NCI-H1417 treated with DMSO at 0.1 percent for 48 hours (cell line): ENCODE measurements around the gene LACTB.
A peak's percentile ranks its signal among the peaks of the same experiment; 100 is the strongest.

ENCODE experiments used
- DNase-seq: peaks from one replicate; lab custom pipeline; 2025; lab: John Stamatoyannopoulos, UW

The LACTB gene, protein sequence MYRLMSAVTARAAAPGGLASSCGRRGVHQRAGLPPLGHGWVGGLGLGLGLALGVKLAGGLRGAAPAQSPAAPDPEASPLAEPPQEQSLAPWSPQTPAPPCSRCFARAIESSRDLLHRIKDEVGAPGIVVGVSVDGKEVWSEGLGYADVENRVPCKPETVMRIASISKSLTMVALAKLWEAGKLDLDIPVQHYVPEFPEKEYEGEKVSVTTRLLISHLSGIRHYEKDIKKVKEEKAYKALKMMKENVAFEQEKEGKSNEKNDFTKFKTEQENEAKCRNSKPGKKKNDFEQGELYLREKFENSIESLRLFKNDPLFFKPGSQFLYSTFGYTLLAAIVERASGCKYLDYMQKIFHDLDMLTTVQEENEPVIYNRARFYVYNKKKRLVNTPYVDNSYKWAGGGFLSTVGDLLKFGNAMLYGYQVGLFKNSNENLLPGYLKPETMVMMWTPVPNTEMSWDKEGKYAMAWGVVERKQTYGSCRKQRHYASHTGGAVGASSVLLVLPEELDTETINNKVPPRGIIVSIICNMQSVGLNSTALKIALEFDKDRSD

DNA sequence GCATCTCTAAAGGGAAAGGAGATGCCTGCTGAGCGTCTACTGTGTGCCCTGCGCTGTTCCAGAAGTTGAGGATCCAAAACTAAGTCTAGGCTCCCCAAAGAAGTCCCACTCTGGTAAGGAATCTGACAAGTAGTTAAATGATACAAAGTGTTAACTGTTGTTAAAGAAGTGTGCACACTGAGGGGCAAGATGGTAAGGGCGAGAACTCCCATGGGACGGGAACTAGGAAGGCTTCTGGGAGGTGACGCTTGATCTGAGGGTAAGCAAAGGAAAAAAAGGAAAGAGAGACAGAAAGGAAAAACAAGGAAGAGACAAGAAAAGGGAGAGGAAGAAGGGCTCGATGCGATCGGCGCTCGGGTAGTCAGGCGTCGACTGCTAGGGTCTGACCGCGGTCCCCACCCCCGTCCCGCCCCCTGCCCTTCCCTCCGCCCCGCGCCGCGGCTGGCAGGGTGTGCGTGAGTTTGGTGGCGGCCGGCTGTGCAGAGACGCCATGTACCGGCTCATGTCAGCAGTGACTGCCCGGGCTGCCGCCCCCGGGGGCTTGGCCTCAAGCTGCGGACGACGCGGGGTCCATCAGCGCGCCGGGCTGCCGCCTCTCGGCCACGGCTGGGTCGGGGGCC lies at the start of gene LACTB:
LACTB (plus strand) TSS at position 480 of the 620 bp plus-strand sequence; CDS start at position 491, 11 bp downstream.
- DNase-seq: peak; percentile 14

DNA sequence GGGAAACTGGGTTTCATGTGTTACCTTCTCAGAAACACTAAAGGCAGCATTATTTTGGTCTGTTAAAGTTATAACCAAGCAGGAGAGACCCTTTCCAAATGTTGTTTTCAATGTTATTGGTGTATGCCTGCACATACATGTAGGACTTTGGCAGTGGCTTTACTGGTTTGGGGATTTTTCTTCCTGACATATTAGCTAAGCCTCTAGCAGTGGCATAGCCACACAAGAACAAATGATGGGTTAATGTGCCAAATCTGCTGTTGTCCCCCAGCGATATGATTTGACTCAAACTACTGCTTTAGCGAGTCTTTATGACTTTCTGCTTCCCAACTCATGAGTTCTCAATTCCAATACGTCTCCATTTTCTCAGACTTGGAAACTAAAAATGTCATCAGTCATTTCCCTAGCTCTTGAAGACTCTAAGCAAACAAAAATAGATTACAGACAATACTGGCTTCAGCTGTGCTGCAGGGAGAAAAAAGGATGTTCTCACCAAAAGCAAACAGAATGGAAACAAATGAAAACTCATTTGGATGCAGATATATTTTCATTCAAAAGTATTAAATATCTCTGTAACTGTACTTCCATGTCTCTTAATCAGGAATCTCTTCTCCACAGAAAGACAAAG lies 49.5 kb upstream of the LACTB start:
- no peak for DNase-seq

DNA sequence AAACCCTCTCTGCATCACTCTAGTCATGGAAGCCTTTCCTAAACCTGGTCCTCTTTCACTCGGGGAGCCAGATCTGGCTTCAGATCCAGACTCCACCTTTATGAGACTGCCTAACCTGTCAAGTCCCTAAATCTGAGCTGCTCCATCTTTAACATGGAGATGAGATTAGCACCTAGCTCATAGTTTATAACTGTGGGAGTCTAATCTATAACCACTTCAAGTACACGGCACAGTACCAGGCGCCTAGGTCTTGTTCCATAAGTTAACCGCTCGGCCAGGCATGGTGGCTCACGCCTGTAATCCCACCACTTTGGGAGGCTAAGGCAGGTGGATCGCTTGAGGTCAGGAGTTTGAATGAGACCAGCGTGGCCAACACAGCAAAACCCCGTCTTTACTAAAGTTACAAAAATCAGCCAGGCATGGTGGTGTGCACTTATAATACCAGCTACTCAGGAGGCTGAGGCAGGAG lies 48.8 kb upstream of the LACTB start:
- DNase-seq: no peak

DNA sequence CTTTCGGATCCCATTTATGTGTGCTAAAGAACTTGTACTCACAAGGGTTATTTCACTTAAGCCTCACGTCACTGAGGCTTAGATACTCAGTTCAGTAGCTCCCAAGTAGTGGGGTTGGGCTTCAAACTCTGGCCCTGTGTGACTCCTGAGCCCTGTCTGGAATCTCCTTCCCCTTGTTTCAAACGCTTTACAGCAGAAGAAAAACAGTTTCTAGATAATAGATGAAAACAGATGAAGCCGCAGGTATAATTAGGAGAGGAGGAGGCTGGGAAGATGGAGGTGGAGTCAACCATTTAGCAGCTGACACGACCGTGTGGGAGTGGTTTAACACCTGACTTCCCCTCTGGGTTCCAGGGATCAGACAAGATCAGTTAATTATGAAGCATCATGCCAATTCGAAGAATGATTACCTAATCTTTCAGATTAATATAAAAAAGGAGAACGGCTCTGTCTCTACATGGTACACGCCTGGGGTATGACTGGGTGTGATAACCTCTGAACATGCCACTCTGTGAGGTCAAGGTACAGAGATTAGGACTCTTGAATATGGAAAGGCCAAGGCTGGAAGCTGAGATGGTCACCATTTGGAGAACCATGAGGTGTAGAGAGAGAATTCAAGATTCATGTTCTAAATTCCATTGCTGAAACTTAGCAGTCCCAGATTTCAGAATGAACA lies 48.0 kb upstream of the LACTB start:
- DNase-seq: no peak

DNA sequence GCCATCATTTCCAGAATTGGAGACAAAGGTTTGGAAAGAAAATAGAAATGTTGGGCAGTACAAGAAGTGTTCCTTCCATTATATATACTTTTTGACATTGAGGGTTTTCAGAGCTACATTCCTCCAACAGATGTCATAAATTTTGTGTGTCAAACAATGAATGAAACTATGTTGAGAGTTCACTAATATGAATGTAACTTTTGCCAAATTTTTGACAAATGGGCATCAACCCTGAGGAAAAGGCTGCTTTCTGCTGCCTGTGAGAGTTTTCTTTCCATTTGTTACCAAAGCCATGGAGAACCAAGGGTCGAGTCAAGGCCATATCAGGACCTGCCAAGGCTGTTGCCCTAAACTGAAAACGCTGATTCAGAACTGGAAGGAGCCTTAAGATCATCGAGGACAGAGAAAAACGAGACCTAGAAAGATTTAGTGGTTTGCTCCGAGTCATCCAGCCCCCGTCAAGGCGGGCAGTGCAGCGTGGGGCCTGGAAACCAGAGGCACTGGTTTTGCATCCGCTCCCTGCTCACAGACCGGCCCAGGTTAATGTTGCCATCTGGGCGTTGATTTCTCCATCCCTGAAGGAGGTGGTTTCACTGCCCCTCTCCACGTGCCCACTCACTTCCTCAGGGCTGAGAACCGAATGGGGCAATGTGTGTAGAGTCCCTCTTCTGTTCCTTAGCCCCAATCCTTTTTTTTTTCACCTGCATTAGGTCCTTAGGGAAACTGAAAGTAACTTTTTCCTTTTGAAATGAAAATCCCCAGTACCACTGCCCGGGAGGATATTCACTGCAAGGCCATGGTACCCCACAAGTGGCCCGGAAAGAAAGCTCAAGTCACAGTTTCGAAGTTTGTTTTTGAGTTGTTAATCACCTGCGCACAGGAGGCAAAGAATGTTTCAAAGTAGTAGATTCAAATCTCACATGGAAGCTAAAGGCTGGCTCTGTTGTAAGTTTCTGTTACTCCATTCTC lies 46.4 kb upstream of the LACTB start:
- no peak for DNase-seq

DNA sequence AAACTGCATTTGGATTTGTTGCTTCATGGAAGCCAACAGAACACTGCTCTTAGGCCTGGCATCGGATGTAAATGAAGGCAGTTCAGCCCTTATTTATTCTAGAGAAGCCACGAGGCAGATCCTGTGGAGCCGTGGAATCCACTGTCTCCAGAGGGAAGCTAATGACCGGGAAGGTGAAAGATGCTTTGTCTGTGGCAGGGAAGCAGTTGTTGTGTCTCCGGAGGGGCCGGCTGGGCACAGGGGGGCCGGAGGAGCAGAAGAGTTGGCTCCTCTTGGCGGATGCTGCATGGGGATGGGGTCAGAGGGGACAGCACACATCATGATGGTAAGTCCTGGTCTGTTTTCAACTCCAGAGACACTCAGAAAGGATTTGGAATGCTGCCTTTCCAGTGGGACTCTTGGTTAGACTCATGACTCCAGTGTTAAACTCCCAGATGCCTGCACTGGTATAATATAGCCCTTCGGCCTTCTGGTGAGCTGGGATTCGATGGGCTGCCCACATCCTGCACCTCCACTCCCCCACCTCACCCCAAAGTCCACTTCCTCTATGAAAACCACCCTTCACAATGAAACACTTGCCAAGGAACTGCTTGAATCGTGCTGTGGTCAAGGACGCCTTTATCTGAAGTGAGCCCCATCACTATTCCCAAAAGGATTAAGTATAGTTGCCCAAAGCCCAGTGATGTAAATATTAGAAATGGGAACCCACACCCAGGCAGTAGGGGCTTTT lies 45.5 kb upstream of the LACTB start:
- no peak for DNase-seq

DNA sequence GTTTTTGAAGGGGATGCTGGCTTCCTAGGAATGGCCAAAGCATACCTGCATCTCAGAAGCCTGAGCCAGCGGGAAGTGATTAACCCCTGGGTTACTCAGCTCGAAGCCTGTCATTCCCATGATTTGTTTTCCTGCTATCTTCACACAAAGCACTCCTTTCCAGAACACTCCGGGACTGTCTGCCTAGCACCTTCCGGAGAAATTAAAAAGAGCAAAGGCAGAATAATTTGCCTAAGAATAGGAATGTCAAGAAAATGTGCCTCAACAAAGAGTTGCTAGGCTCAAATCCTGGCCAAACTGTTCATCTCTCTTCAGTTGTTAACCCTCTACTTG lies 45.0 kb upstream of the LACTB start:
- DNase-seq: no peak

DNA sequence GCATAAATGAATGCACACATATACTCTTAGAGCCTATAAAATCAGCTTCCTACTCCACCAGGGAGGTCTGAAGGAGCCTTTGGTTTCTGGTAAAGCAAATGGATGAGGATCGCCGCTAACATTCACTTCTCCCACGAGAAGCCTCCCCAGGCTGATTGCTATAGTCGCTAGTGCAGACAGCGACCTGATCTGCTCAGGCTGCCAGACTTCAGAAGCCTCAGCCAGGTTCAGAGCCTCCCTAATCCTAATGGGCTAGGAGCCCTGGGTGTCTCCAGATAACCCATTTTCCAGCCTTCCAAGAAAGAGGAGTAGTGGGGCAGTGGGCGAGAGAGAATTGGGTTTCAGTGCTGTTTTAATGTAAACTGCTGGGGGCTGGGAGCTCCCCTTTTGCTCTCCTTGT lies 43.7 kb upstream of the LACTB start:
- DNase-seq: no peak

DNA sequence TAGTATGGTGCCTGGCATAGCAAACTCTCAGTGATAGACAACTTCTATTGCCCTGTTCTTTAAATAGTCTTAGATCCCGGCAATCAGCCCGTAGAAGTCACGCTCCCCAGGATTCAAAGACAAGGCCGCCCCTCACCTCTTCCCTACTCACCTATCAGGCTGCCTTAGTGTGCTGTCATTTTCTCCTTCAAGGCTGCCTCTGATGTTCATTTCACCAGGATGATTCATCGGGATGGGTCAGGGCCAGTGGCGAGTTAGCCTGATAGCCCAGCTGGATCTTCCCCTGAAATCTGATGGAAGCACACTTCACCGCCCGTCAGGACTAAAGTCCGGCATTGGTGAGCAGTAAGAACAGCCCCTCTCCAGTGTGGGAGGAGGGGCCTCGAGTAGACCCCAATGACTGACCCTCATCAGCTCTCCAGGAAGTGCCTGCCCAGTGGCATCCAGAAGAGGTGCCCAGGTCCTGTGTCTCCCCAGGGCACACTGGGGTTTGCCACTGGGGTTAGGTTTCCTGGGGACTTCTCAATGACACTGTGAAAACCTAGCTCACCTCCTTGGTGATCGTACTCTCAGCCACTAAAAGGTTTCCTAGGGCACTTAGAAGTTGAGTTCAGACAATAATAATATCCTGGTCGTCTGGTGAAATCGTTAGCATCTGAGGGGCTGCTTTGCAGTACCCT lies 41.6 kb upstream of the LACTB start:
- no peak for DNase-seq

DNA sequence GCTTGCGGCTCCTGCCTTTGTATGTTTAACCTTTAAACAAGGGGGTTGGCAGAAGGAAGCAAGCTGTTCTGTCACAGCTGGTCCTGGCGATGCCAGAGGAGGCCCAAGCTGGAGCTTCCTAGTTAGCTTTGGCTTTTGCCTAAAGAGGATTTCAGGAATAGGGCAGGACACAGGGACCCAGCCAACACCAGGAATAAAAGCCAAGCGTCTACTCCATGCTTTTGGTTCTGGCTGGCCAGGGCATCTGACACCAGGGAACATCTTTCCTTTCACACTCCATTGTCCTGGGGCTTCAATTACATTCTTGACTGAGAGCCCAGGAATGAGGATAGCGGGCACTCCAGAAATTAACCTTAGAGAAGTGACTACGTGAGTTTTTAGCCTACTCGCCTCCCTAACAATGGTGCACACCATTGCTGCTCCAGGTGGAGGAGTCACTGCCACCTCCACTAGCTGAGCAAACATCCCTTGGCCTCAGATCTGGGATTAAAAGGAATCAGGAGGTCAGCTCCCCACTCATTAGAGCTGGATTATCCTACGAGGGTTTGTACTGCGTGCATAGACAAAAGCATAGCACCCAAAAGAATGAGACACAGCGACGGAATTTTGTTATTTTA lies 40.9 kb upstream of the LACTB start:
- no peak for DNase-seq

DNA sequence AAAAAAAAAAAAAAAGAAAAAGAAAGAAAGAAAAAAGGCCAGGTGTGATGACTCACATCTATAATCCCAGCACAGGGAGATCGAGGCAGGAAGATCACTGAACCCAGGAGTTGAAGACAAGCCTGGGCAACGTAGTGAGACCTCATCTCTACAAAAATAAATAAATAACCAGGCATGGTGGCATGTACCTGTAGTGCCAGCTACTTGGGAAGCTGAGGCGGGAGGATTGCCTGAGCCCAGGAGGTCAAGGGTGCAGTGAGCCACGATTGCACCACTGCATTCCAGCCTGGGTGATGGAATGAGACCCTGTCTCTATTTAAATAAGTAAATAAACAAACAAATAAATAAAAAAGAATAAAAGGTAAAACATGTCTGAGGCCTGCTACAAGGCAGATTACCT lies 39.3 kb upstream of the LACTB start:
- no peak for DNase-seq

DNA sequence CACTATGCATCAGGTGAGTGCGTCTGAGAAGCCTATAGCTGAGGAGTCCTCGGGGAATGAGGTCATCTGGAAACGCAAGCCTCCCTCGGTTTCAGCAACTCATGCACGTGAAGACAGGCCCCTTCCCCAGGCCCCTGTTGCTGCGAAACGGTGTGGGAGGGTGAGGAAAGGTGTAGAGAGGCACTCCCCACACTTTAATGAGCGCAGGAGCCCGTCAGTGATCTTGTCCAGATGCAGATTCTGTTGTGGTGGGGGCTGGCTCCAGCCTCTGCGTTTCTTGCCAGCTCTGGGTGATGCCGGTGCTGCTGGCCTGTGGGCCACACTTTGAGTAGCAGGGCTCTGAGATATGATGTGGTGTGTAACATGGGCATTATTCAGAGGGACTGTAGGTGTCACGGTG lies 38.6 kb upstream of the LACTB start:
- DNase-seq: no peak

DNA sequence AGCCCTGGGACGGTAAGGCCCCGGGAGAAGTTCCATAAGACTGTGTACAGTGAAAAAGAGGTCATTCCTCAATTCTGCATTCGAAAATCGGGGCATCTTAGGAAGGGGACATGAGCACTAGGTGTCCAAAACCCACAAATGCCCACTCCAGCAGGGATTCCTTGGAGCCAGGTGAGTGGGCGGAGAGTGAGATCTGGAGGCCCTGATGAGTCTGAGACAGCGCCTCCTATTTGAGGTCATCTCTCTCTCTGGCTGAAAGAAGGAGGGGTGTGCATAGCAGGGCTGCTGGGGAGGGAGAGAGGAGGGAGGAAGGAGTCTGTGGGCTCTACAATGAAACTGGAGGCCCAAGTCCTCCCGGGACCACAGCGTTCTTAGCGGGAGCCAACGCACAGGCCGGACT lies 38.1 kb upstream of the LACTB start:
- DNase-seq: no peak

DNA sequence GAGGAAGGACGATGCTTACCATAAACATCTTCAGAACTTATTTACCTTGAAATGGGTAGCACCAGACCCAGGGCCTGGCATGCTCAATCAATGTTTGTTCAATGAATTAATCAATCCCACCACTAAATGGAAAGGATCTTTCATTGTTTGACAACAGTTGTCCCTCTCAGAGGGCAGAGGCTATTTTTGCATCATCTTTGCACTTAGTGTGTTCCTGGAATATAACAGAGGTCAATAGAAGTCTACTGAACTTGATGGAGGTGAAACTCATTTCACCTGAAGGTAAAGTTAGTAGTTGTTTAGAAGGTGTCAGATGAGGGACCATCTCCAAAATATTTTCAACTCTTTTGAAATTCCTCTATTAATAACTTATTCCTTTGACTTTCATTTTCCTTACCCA lies 36.9 kb upstream of the LACTB start:
- no peak for DNase-seq

DNA sequence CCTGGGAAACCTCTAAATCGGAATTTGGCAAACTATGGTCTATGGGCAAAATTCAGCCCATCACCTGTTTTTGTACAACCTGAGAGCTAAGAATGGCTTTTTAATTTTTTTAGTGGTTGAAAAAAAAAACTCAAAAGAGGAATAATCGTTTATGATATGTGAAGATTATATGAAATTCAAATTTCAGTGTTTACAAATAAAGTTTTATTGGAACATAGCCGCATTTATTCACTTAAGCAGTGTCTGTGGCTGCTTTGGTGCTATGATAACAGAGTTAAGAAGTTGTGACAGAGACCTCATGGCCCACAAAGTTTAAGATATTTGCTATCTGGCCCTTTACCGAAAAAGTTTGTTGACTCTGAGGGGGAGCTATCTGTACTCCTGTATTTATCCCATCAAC lies 36.4 kb upstream of the LACTB start:
- DNase-seq: no peak

DNA sequence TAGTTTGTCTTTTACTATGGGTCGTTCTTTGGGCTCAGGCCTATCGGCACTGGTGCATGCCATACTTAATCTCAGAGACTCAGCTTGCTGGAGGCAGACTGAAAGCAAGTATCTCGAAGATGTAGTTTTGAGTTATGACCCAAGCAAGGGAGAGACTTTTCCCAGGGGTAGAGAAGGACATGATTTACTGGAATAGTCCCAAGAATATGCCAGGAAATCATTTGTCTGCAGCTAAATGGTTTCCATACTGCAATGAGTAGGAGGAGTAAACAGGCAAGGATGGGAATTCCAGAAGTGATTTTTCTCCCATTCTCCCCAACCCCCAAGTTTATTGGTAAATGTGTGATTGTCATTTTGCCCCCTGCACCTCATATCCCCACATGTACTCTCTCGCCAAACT lies 35.4 kb upstream of the LACTB start:
- no peak for DNase-seq

DNA sequence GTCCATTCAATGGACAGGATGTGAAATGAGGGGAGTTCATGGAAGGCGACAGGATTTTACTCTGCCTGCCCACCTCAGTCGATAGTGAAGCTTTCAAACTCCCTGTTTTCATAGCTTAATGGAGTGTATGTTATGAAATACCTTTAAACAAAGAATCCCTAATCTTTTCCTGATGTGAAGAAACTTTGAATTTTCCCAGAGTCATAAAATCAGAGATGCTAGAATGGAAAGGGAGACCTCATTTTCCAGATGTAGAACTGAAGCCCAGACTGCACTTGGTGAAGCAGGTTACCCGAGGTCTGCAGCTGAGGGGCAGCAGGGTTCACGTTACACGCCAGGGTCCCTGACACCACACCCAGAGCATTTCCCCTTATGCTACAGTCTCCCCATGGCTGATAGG lies 34.7 kb upstream of the LACTB start:
- no peak for DNase-seq

DNA sequence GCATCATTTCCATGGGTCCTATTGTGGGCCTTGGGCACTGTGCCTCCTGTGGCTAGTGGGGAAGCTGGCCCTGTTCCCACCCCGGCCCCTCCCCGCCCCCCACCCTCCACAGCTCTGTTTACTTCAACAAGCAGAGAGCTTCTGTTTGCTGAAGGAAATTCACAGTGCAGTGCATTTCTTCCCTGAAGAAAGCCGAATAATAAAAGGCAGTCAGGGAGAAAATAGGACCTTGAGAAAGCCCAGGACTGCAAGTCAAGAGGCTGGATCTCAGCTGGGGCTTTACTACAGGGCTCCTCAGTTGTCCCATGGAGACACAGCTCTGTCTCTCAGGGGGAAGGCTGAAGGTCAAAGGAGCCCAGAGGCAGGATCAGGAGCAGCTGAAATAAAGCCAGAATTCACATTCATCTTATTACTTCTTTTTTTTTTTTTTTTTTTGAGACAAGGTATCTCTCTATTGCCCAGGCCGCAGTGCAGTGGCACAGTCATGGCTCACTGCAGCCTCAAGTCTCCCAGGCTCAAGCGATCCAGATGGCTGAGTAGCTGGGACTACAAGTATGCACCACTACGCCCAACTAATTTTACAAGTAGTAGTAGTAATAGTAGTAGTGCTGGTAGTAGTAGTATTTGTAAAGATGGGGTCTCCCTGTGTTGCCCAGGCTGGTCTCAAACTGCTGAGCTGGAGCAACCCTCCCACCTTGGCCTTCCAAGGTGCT lies 33.0 kb upstream of the LACTB start:
- no peak for DNase-seq
